Measurements from ENCODE around the gene TMEM54.

DNA sequence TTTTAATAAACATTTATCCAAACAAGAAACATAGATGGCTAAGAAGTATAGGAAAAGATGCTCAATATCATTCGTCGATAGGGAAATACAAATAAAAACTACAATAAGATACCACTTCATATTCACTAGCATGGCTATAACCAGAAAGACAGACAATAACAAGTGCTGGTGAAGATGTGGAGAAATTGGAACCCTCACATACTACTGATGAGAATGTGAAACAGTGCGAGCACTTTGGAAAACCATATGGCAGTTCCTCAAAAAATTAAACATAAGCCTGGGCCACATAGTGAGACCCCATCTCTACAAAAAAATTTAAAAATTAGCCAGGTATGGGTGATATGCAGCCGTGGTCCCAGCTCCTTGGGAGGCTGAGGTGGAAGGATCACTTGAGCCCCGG is 9.1 kb upstream of the TMEM54 start:
- no peak for TF ChIP-seq EZH2 (IDR thresholded peaks at IDR 0.05; ENCODE audit: low read length, missing control alignments)
- TF ChIP-seq, protein P1, sequence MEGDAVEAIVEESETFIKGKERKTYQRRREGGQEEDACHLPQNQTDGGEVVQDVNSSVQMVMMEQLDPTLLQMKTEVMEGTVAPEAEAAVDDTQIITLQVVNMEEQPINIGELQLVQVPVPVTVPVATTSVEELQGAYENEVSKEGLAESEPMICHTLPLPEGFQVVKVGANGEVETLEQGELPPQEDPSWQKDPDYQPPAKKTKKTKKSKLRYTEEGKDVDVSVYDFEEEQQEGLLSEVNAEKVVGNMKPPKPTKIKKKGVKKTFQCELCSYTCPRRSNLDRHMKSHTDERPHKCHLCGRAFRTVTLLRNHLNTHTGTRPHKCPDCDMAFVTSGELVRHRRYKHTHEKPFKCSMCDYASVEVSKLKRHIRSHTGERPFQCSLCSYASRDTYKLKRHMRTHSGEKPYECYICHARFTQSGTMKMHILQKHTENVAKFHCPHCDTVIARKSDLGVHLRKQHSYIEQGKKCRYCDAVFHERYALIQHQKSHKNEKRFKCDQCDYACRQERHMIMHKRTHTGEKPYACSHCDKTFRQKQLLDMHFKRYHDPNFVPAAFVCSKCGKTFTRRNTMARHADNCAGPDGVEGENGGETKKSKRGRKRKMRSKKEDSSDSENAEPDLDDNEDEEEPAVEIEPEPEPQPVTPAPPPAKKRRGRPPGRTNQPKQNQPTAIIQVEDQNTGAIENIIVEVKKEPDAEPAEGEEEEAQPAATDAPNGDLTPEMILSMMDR (conservative IDR thresholded peaks at IDR 0.05 in 1 of 2, IDR thresholded peaks at IDR 0.05 in 1 of 2; ENCODE audit: low read depth in 1 of 2, low read length in 2 of 2) = no peak
